Tibial nerve (tissue), 4 donors: Measurements from ENCODE around the gene MEGF10. TPM values are rescaled to one million over a fixed set of nuclear protein-coding genes. Genes with fewer than 3 reads are reported as not detected.
"Not testable (repeated sequence)": the region's sequence is repeated elsewhere in the genome, so short reads cannot be mapped to it uniquely, and the experiment has no call there.

ENCODE experiments used
- DNase-seq, 2 donors: peaks; one replicate each; pipeline ENCODE4 v3.0.0-alpha.2; 2019; ENCODE audit warnings: low spot score in 2 of 2
- H3K27ac ChIP-seq, 4 donors: fragments of 200-600 bp; sonication (generic) in 3 of 4; one replicate each; pipeline ENCODE4 v1.5.1; 2017 to 2019; ENCODE audit warnings: mild to moderate bottlenecking in 1 of 4
- H3K27me3 ChIP-seq, 2 donors: fragments of 200-600 bp; sonication (generic) in 1 of 2; one replicate each; pipeline versions ENCODE4 v1.5.1 to v1.6.0; 2017 to 2019
- H3K36me3 ChIP-seq, 3 donors: fragments of 200-600 bp; sonication (generic); one replicate each; pipeline ENCODE4 v1.5.1; 2018 to 2019
- H3K4me1 ChIP-seq, 4 donors: fragments of 200-600 bp; sonication (generic) in 3 of 4; one replicate each; pipeline ENCODE4 v1.5.1; 2017 to 2019
- H3K4me3 ChIP-seq, 4 donors: fragments of 200-600 bp; sonication (generic) in 3 of 4; one replicate each; pipeline ENCODE4 v1.5.1; 2017 to 2019; ENCODE audit warnings: mild to moderate bottlenecking in 1 of 4, moderate library complexity in 1 of 4
- H3K9me3 ChIP-seq, 4 donors: fragments of 200-600 bp; sonication (generic) in 3 of 4; one replicate each; pipeline ENCODE4 v1.5.1; 2017 to 2019
- CTCF ChIP-seq, 5 experiments: fragments of 200-600 bp in 3 of 5; fragments of 450-650 bp in 2 of 5; sonication (generic) in 3 of 5; IDR thresholded peaks; one replicate each; pipeline ENCODE4 v1.5.1; 2016 to 2019; ENCODE audit warnings: antibody characterized with exemption in 5 of 5, mild to moderate bottlenecking in 3 of 5, moderate library complexity in 2 of 5
- EP300 ChIP-seq, 2 donors: sonication (generic); formaldehyde crosslinking; IDR thresholded peaks; one replicate each; pipeline ENCODE4 v1.6.1; 2017; ENCODE audit warnings: antibody characterized with exemption in 2 of 2, mild to moderate bottlenecking in 1 of 2
- POLR2A ChIP-seq, 2 donors: fragments of 450-650 bp; IDR thresholded peaks; one replicate each; pipeline ENCODE4 v1.6.1; 2017; ENCODE audit warnings: antibody characterized with exemption in 2 of 2, mild to moderate bottlenecking in 2 of 2, moderate library complexity in 2 of 2
- WGBS, 2 donors: methylation state at CpG; one replicate each; pipeline ENCODE4 v1.1.5; 2018; 5-methylcytosine and 5-hydroxymethylcytosine counted together
- total RNA-seq, 4 donors: library from RNA; depleted of rRNA; stranded (reverse); fragments of >200 nt; gene quantifications; one replicate each; pipeline ENCODE4 v1.1.0, GENCODE V29; 2016

MEGF10 gene
- total RNA-seq, 4 donors from 2014 or later: 0.30 to 3.3 (median 1.3) TPM

- H3K4me1 ChIP-seq: no peaks in the 10 kb centered on the region
- TF ChIP-seq EP300 (IDR thresholded peaks at IDR 0.05): no peak
- H3K27ac ChIP-seq: no peak overlapping the region
- no peak overlapping the region for H3K4me3 ChIP-seq
- H3K36me3 ChIP-seq: no peaks in the 10 kb centered on the region
- DNase-seq: no peak
- H3K27me3 ChIP-seq: no peaks in the 10 kb centered on the region
- H3K9me3 ChIP-seq: no peaks in the 10 kb centered on the region
- 54 to 58% methylated on average over 10 of the region's 10 CpGs for WGBS, 2 donors
Observed at GRCh38 chr5:127311781-127312525, 21.4 kb downstream of the MEGF10 start.

- Histone ChIP-seq H3K4me3 (no peak overlapping the region), H3K36me3 (no peaks in the 10 kb centered on the region), H3K27ac (no peak overlapping the region), H3K4me1 (no peaks in the 10 kb centered on the region), H3K9me3 (no peaks in the 10 kb centered on the region), H3K27me3 (no peaks in the 10 kb centered on the region)
- WGBS, 2 donors: 93 to 95% methylated on average over 3 of the region's 3 CpGs
- TF ChIP-seq EP300 (IDR thresholded peaks at IDR 0.05) (no peak), CTCF (IDR thresholded peaks at IDR 0.05) (no peak), POLR2A (IDR thresholded peaks at IDR 0.05) (no peak)
- no peak for DNase-seq
Observed at GRCh38 chr5:127313379-127313778, 22.8 kb downstream of the MEGF10 start.

- no peaks in the 10 kb centered on the region for H3K27me3 ChIP-seq
- no peaks in the 10 kb centered on the region for H3K4me1 ChIP-seq
- no peaks in the 10 kb centered on the region for H3K9me3 ChIP-seq
- no peak for TF ChIP-seq EP300 (IDR thresholded peaks at IDR 0.05)
- TF ChIP-seq CTCF (IDR thresholded peaks at IDR 0.05): peak; percentile 53 to 70 (median 64)
- no peaks in the 10 kb centered on the region for H3K36me3 ChIP-seq
- H3K27ac ChIP-seq: no peak overlapping the region
- 56 to 64% methylated on average over 7 of the region's 7 CpGs for WGBS, 2 donors
- DNase-seq: peak; percentile 50 to 60
- no peak overlapping the region for H3K4me3 ChIP-seq
Observed at GRCh38 chr5:127313847-127314473, 23.4 kb downstream of the MEGF10 start.

GRCh38 chr5:127316011-127316410, 25.4 kb downstream of the MEGF10 start:
- Histone ChIP-seq H3K4me3 (no peak overlapping the region), H3K27ac (no peak overlapping the region), H3K4me1 (peaks cover 0 to 8% (median 0%) of the 10 kb centered on the region in 4 donors), H3K27me3 (no peaks in the 10 kb centered on the region), H3K36me3 (no peaks in the 10 kb centered on the region), H3K9me3 (no peaks in the 10 kb centered on the region)
- DNase-seq: no peak
- WGBS, 2 donors: 96 to 100% methylated on average over 1 of the region's 1 CpG
- TF ChIP-seq EP300 (IDR thresholded peaks at IDR 0.05) (no peak), CTCF (IDR thresholded peaks at IDR 0.05) (no peak), POLR2A (IDR thresholded peaks at IDR 0.05) (no peak)

- H3K4me1 ChIP-seq, H3K27me3 ChIP-seq, H3K9me3 ChIP-seq, H3K4me3 ChIP-seq, H3K36me3 ChIP-seq, H3K27ac ChIP-seq, DNase-seq: not testable (repeated sequence)
- WGBS, 2 donors: 93 to 98% methylated on average over 3 of the region's 3 CpGs
Observed at GRCh38 chr5:127317385-127317784, 26.8 kb downstream of the MEGF10 start.
